Right ventricle myocardium superior (tissue), 1 donor: ENCODE measurements around the gene NOTO. TPM values are rescaled to one million over a fixed set of nuclear protein-coding genes. Genes with fewer than 3 reads are reported as not detected.

Experiments
- total RNA-seq: library from RNA; stranded (reverse); fragmentation: NEBNext Ultra II Directional; extraction: Animal tissue kit (Norgen Biotek cat#: 25700); gene quantifications from one replicate; pipeline ENCODE4 v1.2.1, GENCODE V29; 2021
- donor health status: DM: no; HTN: yes; CAD: no; lungs with severe emphysema.

The NOTO gene
- total RNA-seq, 1 donor from 2014 or later = not detected

Other genes with a start within 250 kb of the NOTO start
- gene SFXN5, start 130.9 kb upstream of the NOTO start, total RNA-seq = 9.7 TPM
- 17.9 TPM for gene RAB11FIP5, start 89.6 kb upstream of the NOTO start, total RNA-seq
- 15.5 TPM for gene SMYD5, start 11.7 kb downstream of the NOTO start, total RNA-seq
- 91.6 TPM for gene PRADC1, start 30.7 kb downstream of the NOTO start, total RNA-seq
- gene CCT7, start 31.7 kb downstream of the NOTO start, total RNA-seq = 194 TPM
- 0.51 TPM for gene FBXO41, start 81.9 kb downstream of the NOTO start, total RNA-seq
- gene EGR4, start 91.0 kb downstream of the NOTO start, total RNA-seq = not detected
- 6.5 TPM for gene ALMS1, start 183.3 kb downstream of the NOTO start, total RNA-seq